Stimulated activated naive CD8-positive, alpha-beta T cell treated with anti-CD3 and anti-CD28 coated beads, Interleukin-15, amount 100 ng/mL, for 72 hours (primary cell): ENCODE results near the gene ACACA.

ENCODE experiments used
- ATAC-seq: fragments of 150-1000 bp; cut with Tn5 transposase; 2 replicates; pipeline ENCODE4 v1.10.0; 2021; ENCODE audit warnings: mild to moderate bottlenecking, moderate library complexity
- DNase-seq, 2 donors: peaks; one replicate each; pipeline ENCODE4 v3.0.0; 2021 to 2022
- H3K27ac Mint-ChIP-seq, 2 donors: one replicate each; pipeline ENCODE4 v1.8.0; 2022; ENCODE audit warnings: mild to moderate bottlenecking in 2 of 2, mixed read lengths in 2 of 2, moderate library complexity in 2 of 2
- H3K27me3 Mint-ChIP-seq: one replicate; pipeline ENCODE4 v1.8.0; 2022; ENCODE audit warnings: mixed read lengths
- H3K4me1 Mint-ChIP-seq: one replicate; pipeline ENCODE4 v1.8.0; 2022; ENCODE audit warnings: mild to moderate bottlenecking, mixed read lengths
- H3K4me3 Mint-ChIP-seq, 2 donors: one replicate each; pipeline ENCODE4 v1.8.0; 2022; ENCODE audit warnings: mild to moderate bottlenecking in 2 of 2, mixed read lengths in 2 of 2, moderate library complexity in 1 of 2
- H3K9me3 Mint-ChIP-seq, 2 donors: one replicate each; pipeline ENCODE4 v1.8.0; 2022; ENCODE audit warnings: mixed read lengths in 2 of 2

Gene ACACA

GRCh38 chr17:37067555-37068111 lies 339.0 kb downstream of the ACACA start:
- Mint-ChIP-seq H3K9me3 (no peaks in the 10 kb centered on the region), H3K4me3 (no peak overlapping the region), H3K27me3 (peaks cover 22% of the 10 kb centered on the region), H3K27ac (no peak overlapping the region), H3K4me1 (no peaks in the 10 kb centered on the region)
- no peak for ATAC-seq
- DNase-seq: no peak

- Mint-ChIP-seq H3K9me3 (no peaks in the 10 kb centered on the region), H3K4me3 (no peak overlapping the region), H3K4me1 (no peaks in the 10 kb centered on the region), H3K27ac (peak overlapping the region in 1 of 2 donors; percentile 12), H3K27me3 (peaks cover 22% of the 10 kb centered on the region)
- DNase-seq (no peak), ATAC-seq (no peak)
These were observed 340.0 kb downstream of the ACACA start for GRCh38 chr17:37066322-37067255.

GRCh38 chr17:37065486-37066321 lies 340.9 kb downstream of the ACACA start:
- H3K27ac Mint-ChIP-seq: no peak overlapping the region
- peaks cover 22% of the 10 kb centered on the region for H3K27me3 Mint-ChIP-seq
- H3K9me3 Mint-ChIP-seq: no peaks in the 10 kb centered on the region
- ATAC-seq: no peak
- H3K4me3 Mint-ChIP-seq: no peak overlapping the region
- H3K4me1 Mint-ChIP-seq: no peaks in the 10 kb centered on the region
- no peak for DNase-seq

- DNase-seq: no peak
- Mint-ChIP-seq H3K4me3 (no peak overlapping the region), H3K4me1 (no peaks in the 10 kb centered on the region), H3K27ac (peak overlapping the region in 1 of 2 donors; percentile 74), H3K27me3 (peaks cover 22% of the 10 kb centered on the region), H3K9me3 (no peaks in the 10 kb centered on the region)
- ATAC-seq: no peak
These were observed 341.7 kb downstream of the ACACA start for GRCh38 chr17:37064956-37065355.

GRCh38 chr17:37064206-37064605 lies 342.4 kb downstream of the ACACA start:
- no peak for ATAC-seq
- Mint-ChIP-seq H3K27ac (no peak overlapping the region), H3K4me1 (no peaks in the 10 kb centered on the region), H3K9me3 (no peaks in the 10 kb centered on the region), H3K27me3 (peaks cover 22% of the 10 kb centered on the region), H3K4me3 (no peak overlapping the region)
- DNase-seq: no peak

GRCh38 chr17:37062021-37062420 lies 344.6 kb downstream of the ACACA start:
- Mint-ChIP-seq H3K27me3 (peaks cover 12% of the 10 kb centered on the region), H3K9me3 (no peaks in the 10 kb centered on the region), H3K27ac (peak overlapping the region; percentile 45 to 70), H3K4me3 (no peak overlapping the region), H3K4me1 (no peaks in the 10 kb centered on the region)
- DNase-seq (no peak), ATAC-seq (no peak)

GRCh38 chr17:37060928-37061327 lies 345.7 kb downstream of the ACACA start:
- peaks cover under 1% of the 10 kb centered on the region for H3K27me3 Mint-ChIP-seq

GRCh38 chr17:37060094-37060493 lies 346.5 kb downstream of the ACACA start:
- Mint-ChIP-seq H3K27me3 (no peaks in the 10 kb centered on the region), H3K9me3 (no peaks in the 10 kb centered on the region), H3K4me1 (no peaks in the 10 kb centered on the region), H3K27ac (no peak overlapping the region), H3K4me3 (no peak overlapping the region)
- DNase-seq: no peak
- ATAC-seq: no peak

More at GRCh38 chr17:37060928-37061327, 345.7 kb downstream of the ACACA start:
- ATAC-seq (no peak), DNase-seq (no peak)
- H3K4me3 Mint-ChIP-seq: no peak overlapping the region
- H3K27ac Mint-ChIP-seq: no peak overlapping the region
- H3K4me1 Mint-ChIP-seq: no peaks in the 10 kb centered on the region
- H3K9me3 Mint-ChIP-seq: no peaks in the 10 kb centered on the region

- Mint-ChIP-seq H3K27ac (no peak overlapping the region), H3K4me1 (no peaks in the 10 kb centered on the region), H3K4me3 (no peak overlapping the region), H3K9me3 (no peaks in the 10 kb centered on the region), H3K27me3 (no peaks in the 10 kb centered on the region)
- ATAC-seq: no peak
- no peak for DNase-seq
These were observed 347.1 kb downstream of the ACACA start for GRCh38 chr17:37059493-37059892.

- ATAC-seq (no peak), DNase-seq (no peak)
- no peaks in the 10 kb centered on the region for H3K27me3 Mint-ChIP-seq
- no peaks in the 10 kb centered on the region for H3K9me3 Mint-ChIP-seq
- H3K4me3 Mint-ChIP-seq: no peak overlapping the region
- no peaks in the 10 kb centered on the region for H3K4me1 Mint-ChIP-seq
- H3K27ac Mint-ChIP-seq: peak overlapping the region in 1 of 2 donors; percentile 7
These were observed 350.0 kb downstream of the ACACA start for GRCh38 chr17:37056622-37057021.

- no peak overlapping the region for H3K27ac Mint-ChIP-seq
These were observed 351.7 kb downstream of the ACACA start for GRCh38 chr17:37054894-37055293.

GRCh38 chr17:37052450-37052849 lies 354.2 kb downstream of the ACACA start:
- ATAC-seq: no peak
- peaks cover 8% of the 10 kb centered on the region for H3K4me1 Mint-ChIP-seq
- H3K9me3 Mint-ChIP-seq: no peaks in the 10 kb centered on the region
- H3K27me3 Mint-ChIP-seq: no peaks in the 10 kb centered on the region
- H3K4me3 Mint-ChIP-seq: no peak overlapping the region
- DNase-seq: no peak
- H3K27ac Mint-ChIP-seq: no peak overlapping the region

More at GRCh38 chr17:37054894-37055293, 351.7 kb downstream of the ACACA start:
- no peaks in the 10 kb centered on the region for H3K27me3 Mint-ChIP-seq
- no peak overlapping the region for H3K4me3 Mint-ChIP-seq
- ATAC-seq (no peak), DNase-seq (no peak)
- H3K9me3 Mint-ChIP-seq: no peaks in the 10 kb centered on the region
- H3K4me1 Mint-ChIP-seq: no peaks in the 10 kb centered on the region

GRCh38 chr17:37051833-37052232 lies 354.8 kb downstream of the ACACA start:
- H3K9me3 Mint-ChIP-seq: no peaks in the 10 kb centered on the region
- ATAC-seq (no peak), DNase-seq (no peak)
- H3K27ac Mint-ChIP-seq: no peak overlapping the region
- no peak overlapping the region for H3K4me3 Mint-ChIP-seq
- H3K27me3 Mint-ChIP-seq: no peaks in the 10 kb centered on the region
- peaks cover 11% of the 10 kb centered on the region for H3K4me1 Mint-ChIP-seq

- DNase-seq: no peak
- Mint-ChIP-seq H3K4me1 (peaks cover 11% of the 10 kb centered on the region), H3K4me3 (no peak overlapping the region), H3K27me3 (no peaks in the 10 kb centered on the region), H3K9me3 (no peaks in the 10 kb centered on the region), H3K27ac (no peak overlapping the region)
- no peak for ATAC-seq
These were observed 355.3 kb downstream of the ACACA start for GRCh38 chr17:37051381-37051780.

- H3K27me3 Mint-ChIP-seq: no peaks in the 10 kb centered on the region
- H3K27ac Mint-ChIP-seq: no peak overlapping the region
- no peak for ATAC-seq
- peaks cover 11% of the 10 kb centered on the region for H3K4me1 Mint-ChIP-seq
- H3K9me3 Mint-ChIP-seq: no peaks in the 10 kb centered on the region
- no peak overlapping the region for H3K4me3 Mint-ChIP-seq
- DNase-seq: no peak
These were observed 355.7 kb downstream of the ACACA start for GRCh38 chr17:37050920-37051319.

- ATAC-seq (no peak), DNase-seq (no peak)
- Mint-ChIP-seq H3K4me1 (peaks cover 11% of the 10 kb centered on the region), H3K27ac (no peak overlapping the region), H3K9me3 (no peaks in the 10 kb centered on the region), H3K4me3 (no peak overlapping the region), H3K27me3 (no peaks in the 10 kb centered on the region)
These were observed 357.8 kb downstream of the ACACA start for GRCh38 chr17:37048811-37049210.
